Ovary (tissue), 3 donors: ENCODE data around the gene PLXNA4.

ENCODE experiments used
- POLR2A ChIP-seq: fragments of 450-650 bp; IDR thresholded peaks from one replicate; pipeline ENCODE4 v1.6.1; 2017; ENCODE audit warnings: antibody characterized with exemption, mild to moderate bottlenecking, moderate library complexity
- TF ChIP-seq, protein P1 (sequence below), 3 donors: fragments of 450-650 bp in 2 of 3; fragments of 200-600 bp in 1 of 3; IDR thresholded peaks; one replicate each; pipeline versions ENCODE4 v1.5.1 to v1.8.0; 2016 to 2022; ENCODE audit warnings: antibody characterized with exemption in 3 of 3, mild to moderate bottlenecking in 1 of 3
- donor health status: DM: no; HTN: no; CAD: no.

GRCh38 chr7:132290021-132290420 is 286.2 kb downstream of the PLXNA4 start:
- TF ChIP-seq, protein P1, sequence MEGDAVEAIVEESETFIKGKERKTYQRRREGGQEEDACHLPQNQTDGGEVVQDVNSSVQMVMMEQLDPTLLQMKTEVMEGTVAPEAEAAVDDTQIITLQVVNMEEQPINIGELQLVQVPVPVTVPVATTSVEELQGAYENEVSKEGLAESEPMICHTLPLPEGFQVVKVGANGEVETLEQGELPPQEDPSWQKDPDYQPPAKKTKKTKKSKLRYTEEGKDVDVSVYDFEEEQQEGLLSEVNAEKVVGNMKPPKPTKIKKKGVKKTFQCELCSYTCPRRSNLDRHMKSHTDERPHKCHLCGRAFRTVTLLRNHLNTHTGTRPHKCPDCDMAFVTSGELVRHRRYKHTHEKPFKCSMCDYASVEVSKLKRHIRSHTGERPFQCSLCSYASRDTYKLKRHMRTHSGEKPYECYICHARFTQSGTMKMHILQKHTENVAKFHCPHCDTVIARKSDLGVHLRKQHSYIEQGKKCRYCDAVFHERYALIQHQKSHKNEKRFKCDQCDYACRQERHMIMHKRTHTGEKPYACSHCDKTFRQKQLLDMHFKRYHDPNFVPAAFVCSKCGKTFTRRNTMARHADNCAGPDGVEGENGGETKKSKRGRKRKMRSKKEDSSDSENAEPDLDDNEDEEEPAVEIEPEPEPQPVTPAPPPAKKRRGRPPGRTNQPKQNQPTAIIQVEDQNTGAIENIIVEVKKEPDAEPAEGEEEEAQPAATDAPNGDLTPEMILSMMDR (IDR thresholded peaks at IDR 0.05) = no peak
- TF ChIP-seq POLR2A = no peak
